ENCODE measurements around the gene NUTM2E.
"Not testable (repeated sequence)": the region's sequence is repeated elsewhere in the genome, so short reads cannot be mapped to it uniquely, and the experiment has no call there.

Gene NUTM2E, protein sequence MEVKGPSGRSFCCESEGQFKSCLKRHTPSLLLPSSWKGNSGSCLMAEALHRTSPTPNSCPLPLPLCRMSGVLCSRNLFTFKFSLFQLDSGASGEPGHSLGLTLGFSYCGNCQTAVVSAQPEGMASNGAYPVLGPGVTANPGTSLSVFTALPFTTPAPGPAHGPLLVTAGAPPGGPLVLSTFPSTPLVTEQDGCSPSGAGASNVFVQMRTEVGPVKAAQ (N-terminal part only)

DNA sequence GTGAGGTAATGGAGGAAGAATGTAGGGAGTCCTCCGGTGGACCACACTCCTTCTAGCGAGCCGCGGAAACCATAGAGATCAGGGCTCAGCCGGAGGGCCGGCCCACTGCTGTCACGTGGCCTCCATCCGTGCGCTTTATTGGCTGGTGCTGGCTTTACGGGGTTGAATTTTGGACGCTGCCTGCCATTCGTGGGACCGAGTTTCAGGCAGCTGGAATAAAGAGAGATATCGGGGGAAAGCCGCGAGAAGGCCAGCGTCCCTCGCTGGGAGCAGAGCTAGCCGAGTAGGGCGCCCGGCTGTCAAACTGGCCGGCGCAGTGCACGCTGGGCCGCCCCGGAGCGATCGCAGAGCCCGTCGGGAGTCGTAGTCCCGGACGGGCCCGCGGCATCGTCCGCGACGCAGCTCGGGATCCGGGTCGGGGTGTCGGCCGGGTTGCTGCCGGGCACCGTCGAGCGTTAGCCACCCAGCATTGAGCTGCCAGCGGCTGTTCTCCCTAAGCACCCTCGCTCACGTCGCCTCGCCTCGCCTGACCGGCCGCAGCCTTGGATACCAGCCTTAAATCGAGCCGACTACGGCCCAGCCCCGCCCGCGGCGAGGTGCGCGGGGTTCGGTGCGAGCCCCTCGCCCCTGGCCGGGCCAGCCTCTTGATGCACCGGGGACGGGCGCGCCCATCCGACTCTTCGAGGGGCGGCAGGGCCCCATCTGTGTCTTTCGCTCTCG lies at the start of gene NUTM2E:
TSS of gene NUTM2E (plus strand) at position 244 of the 720 bp plus-strand sequence. CDS start 15,002 bp downstream, outside the sequence.
- DNase-seq: peak; percentile 69

- not testable (repeated sequence) for DNase-seq
Measured at GRCh38 chr10:79777997-79778396, 48.5 kb upstream of the NUTM2E start.

DNA sequence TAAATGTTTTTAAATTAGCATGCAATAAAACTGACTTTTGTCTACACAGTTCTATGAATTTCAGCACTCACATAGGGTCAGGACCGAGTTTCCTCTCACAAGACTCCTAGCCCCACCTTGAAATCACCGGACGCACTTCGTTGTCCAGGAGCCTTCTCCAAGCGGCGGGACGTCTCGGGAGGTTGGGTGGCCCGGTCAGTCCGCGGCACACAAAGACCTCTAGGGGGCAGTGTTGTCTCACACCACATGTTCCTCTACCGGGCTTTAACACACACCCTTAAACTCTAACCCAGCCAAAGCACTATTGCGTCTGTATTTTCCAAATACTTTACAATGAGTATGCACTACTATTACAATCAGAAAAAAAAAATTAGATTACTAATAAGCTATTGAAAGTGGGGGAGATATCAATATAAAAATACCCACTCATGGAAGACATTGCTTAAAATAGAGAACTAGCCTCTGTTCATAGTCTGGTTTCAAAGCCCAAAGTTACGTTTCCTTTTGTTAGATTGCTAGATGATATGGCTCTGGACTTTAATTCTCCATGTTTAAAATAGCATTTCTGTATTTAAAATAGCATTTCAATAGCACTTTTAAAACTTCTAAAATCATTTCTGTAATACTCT lies 47.1 kb upstream of the NUTM2E start:
- DNase-seq: peak; percentile 67

DNA sequence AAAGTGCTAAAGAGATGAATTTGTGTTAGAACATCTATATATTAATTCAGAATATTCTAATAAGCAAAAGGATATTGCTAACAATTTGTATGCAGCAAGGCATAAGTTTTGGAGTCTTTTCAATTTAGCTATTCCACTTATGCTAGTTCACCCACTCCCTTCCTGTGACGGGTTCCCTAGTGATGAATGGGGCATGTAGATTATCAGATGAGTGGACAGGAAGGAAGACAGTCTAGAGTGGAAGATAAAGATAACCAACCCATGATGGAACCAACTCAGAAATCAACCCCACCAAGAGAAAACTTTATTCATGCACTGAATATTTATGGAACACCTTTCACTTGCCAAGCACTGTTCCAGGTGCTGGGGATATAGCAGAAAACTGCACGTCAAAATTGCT lies 46.5 kb upstream of the NUTM2E start:
- DNase-seq: not testable (repeated sequence)

DNA sequence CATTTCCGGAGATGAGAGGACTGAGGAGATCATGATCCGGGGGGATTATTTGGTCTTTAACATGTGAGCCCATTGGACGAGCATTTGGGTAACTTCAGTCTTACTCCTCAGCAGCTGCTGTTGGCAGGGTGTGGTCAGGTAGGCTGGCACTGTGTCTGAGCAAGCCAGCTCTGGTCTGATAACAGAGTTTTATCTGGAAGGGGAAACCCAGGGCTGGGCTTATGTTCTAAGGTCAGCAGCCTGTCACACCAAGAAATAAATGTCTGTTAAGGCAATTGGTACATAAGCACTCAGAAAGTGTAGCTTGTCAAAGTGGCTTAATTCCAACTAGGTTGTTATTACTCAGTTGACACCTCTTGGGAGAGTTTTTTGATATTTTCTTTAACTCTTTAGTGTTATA lies 45.0 kb upstream of the NUTM2E start:
- not testable (repeated sequence) for DNase-seq

GRCh38 chr10:79787455-79787952 lies 39.0 kb upstream of the NUTM2E start:
- DNase-seq: not testable (repeated sequence)

GRCh38 chr10:79789351-79789750 lies 37.2 kb upstream of the NUTM2E start:
- DNase-seq: not testable (repeated sequence)

DNA sequence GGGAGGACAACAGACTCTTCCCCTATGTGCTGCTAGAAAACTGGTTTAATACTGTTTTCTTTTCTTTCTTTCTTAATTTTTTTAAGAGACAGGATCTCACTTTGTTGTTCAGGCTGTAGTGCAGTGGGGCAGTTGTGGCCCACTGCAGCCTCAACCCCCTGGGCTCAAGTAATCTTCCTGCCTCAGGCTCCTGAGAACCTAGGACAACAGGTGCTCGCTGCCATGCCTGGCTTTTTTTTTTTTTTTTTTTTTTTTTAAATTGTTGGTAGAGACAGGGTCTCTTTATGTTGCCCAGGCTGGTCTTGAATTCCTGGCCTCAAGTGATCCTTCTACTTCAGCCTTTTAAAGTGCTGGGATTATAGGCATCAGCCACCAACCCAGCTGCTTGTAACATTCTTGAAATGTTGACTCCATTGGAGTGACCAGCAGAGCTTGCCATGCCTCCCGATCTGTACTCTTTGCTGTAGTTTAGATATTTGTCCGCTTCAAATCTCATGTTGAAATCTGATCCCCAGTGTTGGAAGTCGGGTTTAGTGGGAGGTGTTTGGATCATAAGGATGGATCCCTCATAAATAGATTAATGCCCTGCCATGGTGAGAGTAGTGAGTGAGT lies 34.5 kb upstream of the NUTM2E start:
- not testable (repeated sequence) for DNase-seq

DNA sequence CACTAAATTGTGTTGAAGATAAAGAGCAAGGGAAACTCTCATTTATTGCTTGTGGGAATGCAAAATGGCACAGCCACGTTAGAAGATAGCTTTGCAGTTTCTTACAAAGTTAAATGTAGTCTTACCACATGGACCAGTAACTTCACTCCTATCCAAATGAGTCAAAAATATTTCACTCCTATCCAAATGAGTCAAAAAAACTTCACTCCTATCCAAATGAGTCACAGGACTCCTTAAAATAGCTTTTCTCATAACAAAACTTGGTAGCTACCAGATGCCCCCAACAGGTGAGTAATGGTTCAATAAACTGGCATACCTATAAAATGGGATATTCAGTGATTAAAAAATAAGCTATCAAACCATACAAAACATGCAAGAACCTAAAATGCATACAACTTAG lies 27.2 kb upstream of the NUTM2E start:
- DNase-seq: not testable (repeated sequence)

- not testable (repeated sequence) for DNase-seq
Measured at GRCh38 chr10:79805857-79806256, 20.7 kb upstream of the NUTM2E start.

DNA sequence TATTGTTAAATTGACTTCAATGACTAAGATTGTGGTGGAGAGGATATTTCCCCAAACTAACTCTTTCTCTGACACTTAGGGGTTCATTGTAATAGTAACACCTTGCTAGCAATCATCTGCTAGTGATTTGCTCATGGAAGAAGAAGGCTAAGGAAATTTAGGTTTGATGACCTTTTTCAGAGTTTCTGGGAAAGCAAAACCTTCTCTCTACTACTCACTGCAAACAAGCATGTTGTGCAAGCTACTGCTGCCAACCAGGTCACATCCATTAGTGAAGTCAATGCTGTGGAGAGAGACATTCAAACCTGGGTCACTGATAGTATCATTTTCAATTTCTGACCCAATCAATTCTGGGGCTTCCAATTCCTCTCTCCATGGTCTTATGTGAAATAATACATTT lies 14.6 kb upstream of the NUTM2E start:
- DNase-seq: not testable (repeated sequence)

GRCh38 chr10:79816290-79816689 lies 10.2 kb upstream of the NUTM2E start:
- not testable (repeated sequence) for DNase-seq

- DNase-seq: peak; percentile 21
Measured at GRCh38 chr10:79823387-79823786, 3.2 kb upstream of the NUTM2E start.

DNA sequence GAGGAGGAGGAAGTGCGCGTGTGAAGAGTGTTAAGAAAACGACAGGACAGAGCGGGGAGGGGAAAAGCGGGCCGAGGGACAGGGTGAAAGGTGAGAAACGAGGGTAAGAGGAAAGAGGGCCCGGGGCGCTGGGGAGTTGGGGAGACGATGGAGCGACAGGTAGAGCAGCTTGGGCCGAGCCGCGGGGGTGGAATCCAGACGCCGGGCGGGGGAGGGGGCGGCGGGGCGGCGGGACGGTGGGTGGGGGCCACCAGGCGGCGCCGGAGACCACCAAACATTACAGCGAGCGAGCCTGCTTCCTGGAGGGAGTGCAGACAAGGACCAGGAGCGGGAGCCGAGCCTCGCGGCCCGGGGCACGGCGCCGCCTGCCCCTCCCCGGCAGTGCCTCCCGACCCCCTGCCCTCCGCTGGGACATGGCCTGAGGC lies 940 bp upstream of the NUTM2E start:
- DNase-seq: peak; percentile 30

DNA sequence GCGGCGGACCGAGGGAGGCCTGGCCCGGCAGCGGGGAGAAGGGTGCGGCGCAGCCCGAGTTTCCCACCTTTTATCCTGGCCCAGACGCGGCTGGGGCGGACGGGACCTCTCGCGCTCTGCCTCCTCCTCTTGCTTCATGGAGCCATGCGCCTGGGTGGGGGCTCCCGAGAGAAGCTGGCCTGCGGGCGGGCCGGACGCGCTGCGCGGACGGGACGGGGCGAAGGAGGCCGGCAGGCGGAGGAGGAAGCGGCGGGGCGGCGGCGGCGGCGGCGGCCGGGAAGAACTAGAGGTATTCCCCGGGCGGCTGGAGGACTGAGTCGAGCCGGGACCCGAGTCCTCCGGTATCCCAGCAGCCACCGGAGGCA lies 426 bp upstream of the NUTM2E start:
- DNase-seq: peak; percentile 11

DNA sequence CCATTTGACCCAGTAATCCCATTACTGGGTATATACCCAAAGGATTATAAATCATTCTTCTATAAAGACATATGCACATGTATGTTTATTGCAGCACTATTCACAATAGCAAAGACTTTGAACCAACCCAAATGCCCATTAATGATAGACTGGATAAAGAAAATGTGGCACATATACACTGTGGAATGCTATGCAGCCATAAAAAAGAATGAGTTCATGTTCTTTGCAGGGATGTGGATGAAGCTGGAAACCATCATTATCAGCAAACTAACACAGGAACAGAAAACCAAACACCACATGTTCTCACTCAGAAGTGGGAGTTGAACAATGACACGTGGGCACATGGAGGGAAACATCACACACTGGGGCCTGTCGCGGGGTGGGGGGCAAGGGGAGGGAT lies 7.3 kb downstream of the NUTM2E start:
- not testable (repeated sequence) for DNase-seq

GRCh38 chr10:79835891-79836290 lies 9.4 kb downstream of the NUTM2E start:
- not testable (repeated sequence) for DNase-seq

DNA sequence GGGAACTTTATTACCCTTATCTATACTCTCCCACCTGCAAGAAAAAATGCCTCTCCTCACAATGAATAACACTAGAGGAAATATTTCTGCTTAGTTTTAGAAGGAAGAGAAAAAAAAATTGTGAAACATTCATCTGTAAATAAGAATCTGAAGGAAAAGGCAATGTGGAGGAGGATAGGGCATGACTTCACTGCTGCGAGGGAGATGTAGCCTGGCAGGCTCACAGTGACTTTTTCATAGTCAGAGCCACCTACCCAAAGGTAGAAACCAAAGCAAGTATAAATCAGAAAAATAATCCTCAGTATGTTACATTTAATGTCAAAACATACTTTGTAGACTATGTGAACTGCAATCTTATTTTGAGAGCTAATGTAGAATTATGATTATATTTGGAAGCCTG lies 10.4 kb downstream of the NUTM2E start:
- not testable (repeated sequence) for DNase-seq

DNA sequence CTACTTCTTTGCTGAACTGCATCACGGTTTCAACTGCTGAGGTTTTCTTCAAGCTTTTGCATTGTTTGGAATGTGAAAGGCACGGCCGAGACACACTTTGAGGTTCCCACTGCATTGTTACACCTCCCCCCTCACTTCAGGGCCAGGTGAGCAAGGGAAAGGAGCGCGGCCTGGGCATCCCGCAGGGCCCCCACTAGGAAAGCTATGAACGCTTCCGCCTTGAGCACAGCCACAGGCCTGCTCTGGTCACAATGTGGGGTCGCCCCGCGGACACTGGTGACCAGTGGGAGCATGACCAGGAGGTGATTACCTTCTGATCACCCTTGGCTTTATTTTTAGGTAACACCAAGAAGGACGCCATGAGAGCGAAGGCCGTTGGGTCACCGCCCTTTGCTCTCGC lies 11.9 kb downstream of the NUTM2E start:
- DNase-seq: not testable (repeated sequence)

- not testable (repeated sequence) for DNase-seq
Measured at GRCh38 chr10:79853191-79853854, 26.8 kb downstream of the NUTM2E start.

- DNase-seq: not testable (repeated sequence)
Measured at GRCh38 chr10:79862269-79862668, 35.7 kb downstream of the NUTM2E start.

DNA sequence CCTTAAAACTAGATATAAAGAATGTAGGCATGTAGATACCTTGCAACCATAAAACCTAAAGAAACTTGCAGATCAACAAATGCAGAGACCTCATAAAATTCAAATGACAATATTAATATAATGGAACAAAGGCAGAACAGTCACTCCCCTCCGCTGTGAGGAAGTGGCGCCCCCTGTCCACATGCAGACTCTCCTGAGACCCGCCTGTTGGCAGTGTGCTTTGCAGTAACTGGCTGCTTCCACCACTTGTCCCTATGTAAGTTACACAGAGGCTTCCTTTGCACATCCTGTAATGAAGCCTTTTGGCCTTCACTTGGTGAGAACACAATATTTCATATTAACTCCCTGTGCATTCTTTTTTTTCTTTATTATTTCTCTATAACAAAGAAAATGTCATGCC lies 36.3 kb downstream of the NUTM2E start:
- DNase-seq: not testable (repeated sequence)

Measured in CD4-positive, alpha-beta T cell treated with Interleukin-6 for 4 hours (primary cell).